OCI-LY3 (cell line): ENCODE data around the gene SMG5.
A peak's percentile ranks its signal among the peaks of the same experiment; 100 is the strongest.
"Not testable (repeated sequence)": the region's sequence is repeated elsewhere in the genome, so short reads cannot be mapped to it uniquely, and the experiment has no call there.

Experiments
- H2AFZ ChIP-seq: fragments of 200-600, 300-600 bp; shearing (Covaris generic); 2 replicates; pipeline ENCODE4 v1.6.0; 2014; ENCODE audit warnings: antibody characterized with exemption, low read depth, low read length
- H3K27ac ChIP-seq: fragments of 200-600, 300-600 bp; sonication (generic); 2 replicates; pipeline ENCODE4 v1.5.1; 2014; ENCODE audit warnings: mild to moderate bottlenecking, low read length, moderate library complexity, mixed read lengths
- H3K27me3 ChIP-seq: fragments of 200-600, 300-600 bp; sonication (generic); 2 replicates; pipeline ENCODE4 v1.6.1; 2014; ENCODE audit warnings: low read depth, low read length, mixed read lengths
- H3K36me3 ChIP-seq: fragments of 200-600, 300-600 bp; sonication (generic); replicated peaks from 2 replicates; pipeline ENCODE3; 2014; ENCODE audit warnings: low read depth, low read length, mixed read lengths
- H3K4me1 ChIP-seq: fragments of 300-600, 200-600 bp; sonication (generic); 2 replicates; pipeline ENCODE4 v1.6.1; 2014; ENCODE audit warnings: low read length, mixed read lengths
- H3K4me2 ChIP-seq: fragments of 200-600, 300-600 bp; sonication (generic); 2 replicates; pipeline ENCODE4 v1.6.1; 2014; ENCODE audit warnings: low read length, mixed read lengths
- H3K4me3 ChIP-seq: fragments of 300-600, 200-600 bp; sonication (generic); 2 replicates; pipeline ENCODE4 v1.5.1; 2014; ENCODE audit warnings: antibody characterized with exemption, mild to moderate bottlenecking, low read length, moderate library complexity
- H3K79me2 ChIP-seq: fragments of 300-600, 200-600 bp; shearing (Covaris generic); 2 replicates; pipeline ENCODE4 v1.6.1; 2014; ENCODE audit warnings: mild to moderate bottlenecking, low read length, mixed read lengths
- H3K9ac ChIP-seq: fragments of 300-600, 200-600 bp; shearing (Covaris generic); 2 replicates; pipeline ENCODE4 v1.6.0; 2014; ENCODE audit warnings: mild to moderate bottlenecking, low read length, moderate library complexity
- H3K9me3 ChIP-seq: fragments of 200-600, 300-600 bp; shearing (Covaris generic); 2 replicates; pipeline ENCODE4 v1.6.1; 2014; ENCODE audit warnings: low read length, mixed read lengths; ENCODE audit not compliant: insufficient read depth
- H4K20me1 ChIP-seq: fragments of 200-600, 300-600 bp; sonication (generic); 2 replicates; pipeline ENCODE4 v1.6.1; 2016; ENCODE audit warnings: low read length, mixed read lengths; ENCODE audit not compliant: insufficient read depth
- CTCF ChIP-seq: fragments of 200-600, 300-600 bp; sonication (generic); IDR thresholded peaks from 2 replicates; pipeline ENCODE4 v1.5.1; 2014; ENCODE audit warnings: antibody characterized with exemption, low read length, low read depth
- EZH2phosphoT487 ChIP-seq: fragments of 200-600 bp; shearing (Covaris generic); IDR thresholded peaks from 2 replicates; pipeline ENCODE4 v1.6.1; 2018; ENCODE audit warnings: antibody characterized with exemption, mixed run types, low read depth

Gene SMG5

GRCh38 chr1:156225677-156226014 is 57.0 kb downstream of the SMG5 start:
- peaks cover 29% of the 10 kb centered on the region for H3K36me3 ChIP-seq
- H3K79me2 ChIP-seq = no peaks in the 10 kb centered on the region
- H3K27ac ChIP-seq = peak overlapping the region; percentile 80
- H2AFZ ChIP-seq = no peak overlapping the region
- peaks cover 25% of the 10 kb centered on the region for H3K4me1 ChIP-seq
- TF ChIP-seq EZH2phosphoT487 = no peak
- no peak for TF ChIP-seq CTCF
- no peak overlapping the region for H3K9ac ChIP-seq
- no peaks in the 10 kb centered on the region for H3K9me3 ChIP-seq
- no peaks in the 10 kb centered on the region for H3K27me3 ChIP-seq
- H3K4me2 ChIP-seq = peak overlapping the region; percentile 10
- H4K20me1 ChIP-seq = 0 out of 2 replicates have a peak, but pooled peaks cover 6% of the 10 kb centered on the region
- H3K4me3 ChIP-seq = no peak overlapping the region

DNA sequence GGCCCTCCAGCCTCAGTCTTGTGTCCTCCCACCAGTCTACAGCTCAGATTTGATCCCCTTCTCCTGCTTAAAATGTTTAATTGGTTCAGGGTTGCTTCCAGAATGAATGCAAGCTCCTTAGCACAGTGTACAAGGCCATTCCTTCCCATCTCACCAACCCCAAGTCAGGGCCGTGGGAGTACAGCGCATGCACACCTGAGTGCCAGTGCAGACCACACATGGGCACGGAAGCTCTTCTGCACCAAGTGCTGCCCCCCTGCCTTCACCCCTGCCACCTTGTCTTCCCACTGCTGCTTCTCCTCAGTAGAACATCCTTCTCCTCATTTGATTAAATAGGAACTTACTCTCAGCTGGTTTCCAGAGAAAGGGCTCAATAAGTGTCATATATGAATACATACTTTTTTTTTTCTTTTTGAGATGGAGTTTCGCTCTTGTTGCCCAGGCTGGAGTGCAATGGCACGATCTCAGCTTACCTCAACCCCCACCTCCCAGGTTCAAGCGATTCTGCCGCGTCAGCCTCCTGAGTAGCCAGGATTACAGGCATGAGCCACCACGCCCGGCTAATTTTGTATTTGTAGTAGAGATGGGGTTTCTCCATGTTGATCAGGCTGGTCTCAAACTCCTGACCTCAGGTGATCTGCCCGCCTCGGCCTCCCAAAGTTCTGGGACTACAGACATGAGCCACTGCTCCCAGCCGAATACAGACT is 60.5 kb downstream of the SMG5 start:
- no peaks in the 10 kb centered on the region for H4K20me1 ChIP-seq
- H3K79me2 ChIP-seq = no peaks in the 10 kb centered on the region
- H3K4me2 ChIP-seq = no peak overlapping the region
- TF ChIP-seq CTCF (no peak), EZH2phosphoT487 (no peak)
- H3K9ac ChIP-seq = no peak overlapping the region
- H3K36me3 ChIP-seq = peaks cover 23% of the 10 kb centered on the region
- H3K27ac ChIP-seq = no peak overlapping the region
- H3K27me3 ChIP-seq = no peaks in the 10 kb centered on the region
- H2AFZ ChIP-seq = no peak overlapping the region
- H3K9me3 ChIP-seq = no peaks in the 10 kb centered on the region
- no peak overlapping the region for H3K4me3 ChIP-seq
- H3K4me1 ChIP-seq = peaks cover 37% of the 10 kb centered on the region

- H3K9ac ChIP-seq = no peak overlapping the region
- no peaks in the 10 kb centered on the region for H3K9me3 ChIP-seq
- no peak overlapping the region for H3K4me3 ChIP-seq
- no peaks in the 10 kb centered on the region for H4K20me1 ChIP-seq
- H3K36me3 ChIP-seq = peaks cover 23% of the 10 kb centered on the region
- no peaks in the 10 kb centered on the region; the same call in 1 of the 2 replicates for H3K79me2 ChIP-seq
- H3K4me1 ChIP-seq = peaks cover 18% of the 10 kb centered on the region
- TF ChIP-seq CTCF (no peak), EZH2phosphoT487 (no peak)
- H3K4me2 ChIP-seq = no peak overlapping the region
- no peaks in the 10 kb centered on the region for H3K27me3 ChIP-seq
- H3K27ac ChIP-seq = no peak overlapping the region
- no peak overlapping the region for H2AFZ ChIP-seq
Observed at GRCh38 chr1:156220226-156220625, 62.4 kb downstream of the SMG5 start.

DNA sequence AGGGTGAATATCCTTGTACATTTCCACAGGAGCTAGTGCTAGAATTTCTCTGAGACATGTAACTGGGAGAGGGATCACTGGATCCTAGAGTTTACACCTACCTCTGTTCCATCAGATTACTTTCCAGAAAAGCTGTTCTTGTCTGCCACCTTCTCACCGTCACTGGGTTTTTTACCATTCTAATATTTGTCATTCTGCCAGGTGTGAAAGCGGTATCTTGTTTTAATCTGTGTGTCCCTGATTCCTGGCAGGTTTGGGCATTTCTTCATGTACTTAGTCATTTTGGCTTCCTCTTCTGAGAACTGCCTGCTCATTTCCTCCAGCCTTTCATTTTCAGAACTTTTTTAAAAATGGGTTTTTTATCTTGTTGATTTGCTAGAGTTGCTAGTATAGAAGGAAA is 64.8 kb downstream of the SMG5 start:
- Histone ChIP-seq H2AFZ (no peak overlapping the region), H3K36me3 (peaks cover 14% of the 10 kb centered on the region), H3K4me3 (no peak overlapping the region), H3K27me3 (no peaks in the 10 kb centered on the region), H3K9me3 (no peaks in the 10 kb centered on the region), H3K27ac (peak overlapping the region; percentile 60), H3K4me1 (peaks cover 22% of the 10 kb centered on the region), H3K79me2 (peaks cover 13% of the 10 kb centered on the region), H3K4me2 (peak overlapping the region; percentile 59), H4K20me1 (no peaks in the 10 kb centered on the region), H3K9ac (no peak overlapping the region)
- TF ChIP-seq EZH2phosphoT487 (no peak), CTCF (no peak)

GRCh38 chr1:156216361-156217086 is 66.1 kb downstream of the SMG5 start:
- not testable (repeated sequence) for H3K27me3 ChIP-seq, H3K36me3 ChIP-seq, H3K9ac ChIP-seq, H3K27ac ChIP-seq, H3K4me3 ChIP-seq, H4K20me1 ChIP-seq, H2AFZ ChIP-seq, H3K4me2 ChIP-seq, H3K9me3 ChIP-seq
- Histone ChIP-seq H3K4me1 (peaks cover 23% of the 10 kb centered on the region), H3K79me2 (peaks cover 13% of the 10 kb centered on the region)
